GM23248 (cell line): ENCODE results near the gene HERC6.

Source experiments
- EZH2 ChIP-seq: fragments of 200-600 bp; sonication (generic); IDR thresholded peaks from 2 replicates; pipeline ENCODE4 v1.6.1; 2018; ENCODE audit warnings: antibody characterized with exemption, mild to moderate bottlenecking; ENCODE audit not compliant: insufficient read depth, poor library complexity, severe bottlenecking
- EZH2phosphoT487 ChIP-seq: fragments of 200-600 bp; sonication (generic); IDR thresholded peaks from 2 replicates; pipeline ENCODE4 v1.6.1; 2018; ENCODE audit warnings: antibody characterized with exemption, moderate library complexity, mild to moderate bottlenecking, low read depth; ENCODE audit not compliant: insufficient read depth

DNA sequence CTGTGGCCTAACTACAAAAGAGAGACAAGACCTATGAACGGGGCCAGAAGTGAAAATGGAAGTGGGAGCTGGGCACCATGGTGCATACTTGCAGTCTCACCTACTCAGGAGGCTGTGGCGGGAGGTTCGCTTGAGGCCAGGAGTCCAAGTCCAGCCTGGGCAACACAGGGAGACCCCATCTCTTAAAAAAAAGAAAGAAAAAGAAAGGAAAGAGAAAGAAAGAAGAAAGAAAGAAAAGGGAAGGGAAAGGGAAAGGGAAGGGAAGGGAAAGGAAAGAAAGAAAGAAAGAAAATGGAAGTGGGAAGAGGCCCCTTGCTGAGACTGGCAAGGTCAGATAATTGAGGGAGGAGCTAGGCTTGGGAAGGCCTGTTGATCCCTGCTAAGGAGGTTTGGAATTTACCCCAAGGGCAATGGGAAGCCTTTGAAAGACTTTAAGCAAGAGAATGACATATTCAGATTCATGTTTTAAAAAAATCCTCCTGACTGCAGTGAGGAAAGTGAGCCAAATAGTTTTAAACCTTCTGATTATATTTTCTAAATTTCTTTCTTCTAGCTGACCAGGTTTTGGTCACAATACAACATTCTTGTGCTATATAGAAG is 60.6 kb downstream of the HERC6 start:
- TF ChIP-seq EZH2 (no peak), EZH2phosphoT487 (no peak)
